A549 (cell line): ENCODE results near the gene PIK3C3. TPM values are rescaled to one million over a fixed set of nuclear protein-coding genes. Genes with fewer than 3 reads are reported as not detected.

Source experiments
- ATAC-seq, 2 experiments: fragments of 200-7000 bp in 1 of 2; fragments of >200 bp in 1 of 2; cut with Nextera tagmentation in 1 of 2; cut with Tn5 transposase in 1 of 2; 3 replicates each; pipeline versions ENCODE4 v1.8.0 to v1.9.1; 2018 to 2020; ENCODE audit warnings: mild to moderate bottlenecking in 1 of 2, moderate library complexity in 1 of 2
- CTCF ChIA-PET: fragments of 300-600 bp; sonication (Branson Sonifier 250); formaldehyde crosslinking; extraction: SDS; loops from one replicate; lab custom pipeline; 2021; ENCODE audit warnings: antibody characterized with exemption, inconsistent platforms; lab: Yijun Ruan, JAX
- POLR2A ChIA-PET: fragments of 350-600 bp; formaldehyde crosslinking; extraction: SDS; loops from one replicate; lab custom pipeline; 2021; ENCODE audit warnings: antibody characterized with exemption, inconsistent platforms; lab: Yijun Ruan, JAX
- DNase-seq, 2 experiments: peaks; one replicate each; pipeline versions ENCODE4 v3.0.0 to v3.0.0-alpha.2; 2011 to 2016; ENCODE audit warnings: low read depth in 1 of 2, low spot score in 1 of 2
- FAIRE-seq: peaks from 2 replicates; lab custom pipeline; 2011; peaks lifted over from hg19 to GRCh38; lab: Jason Lieb, UNC
- H3K27ac ChIP-seq, 2 experiments: fragments of >200 bp; sonication (Bioruptor Twin); formaldehyde crosslinking; 3 replicates each; pipeline ENCODE4 v1.5.1; 2016 to 2017
- H3K4me1 ChIP-seq: fragments of >200 bp; sonication (Bioruptor Twin); formaldehyde crosslinking; 3 replicates; pipeline ENCODE4 v1.6.1; 2016
- H3K4me2 ChIP-seq: fragments of >200 bp; sonication (Bioruptor Twin); formaldehyde crosslinking; 3 replicates; pipeline ENCODE4 v1.6.1; 2016
- H3K4me3 ChIP-seq: fragments of >200 bp; sonication (Bioruptor Twin); formaldehyde crosslinking; 3 replicates; pipeline ENCODE4 v1.5.1; 2016
- H3K9me3 ChIP-seq: fragments of >200 bp; sonication (Bioruptor Twin); formaldehyde crosslinking; 3 replicates; pipeline ENCODE4 v1.6.1; 2016
- ATOH8 ChIP-seq: fragments of 250-450 bp; sonication (Bioruptor Pico); IDR thresholded peaks from 2 replicates; pipeline ENCODE4 v1.5.0; 2020; ENCODE audit warnings: low read depth, mild to moderate bottlenecking, moderate library complexity
- CEBPB ChIP-seq, 2 experiments: fragments of >200 bp in 1 of 2; sonication (Bioruptor Twin) in 1 of 2; formaldehyde crosslinking in 1 of 2; IDR thresholded peaks; 2 replicates each; pipeline ENCODE4 v1.6.1; 2012 to 2016
- CHD4 ChIP-seq: fragments of 200-600 bp; sonication (generic); IDR thresholded peaks from 2 replicates; pipeline ENCODE4 v1.6.1; 2016; ENCODE audit warnings: antibody characterized with exemption, mild to moderate bottlenecking, borderline replicate concordance
- CTCF ChIP-seq: fragments of >200 bp; sonication (Bioruptor Twin); formaldehyde crosslinking; IDR thresholded peaks from 3 replicates; pipeline ENCODE4 v1.5.1; 2016
- E2F6 ChIP-seq: IDR thresholded peaks from 2 replicates; pipeline ENCODE4 v1.6.1; 2012; ENCODE audit warnings: low read depth, borderline replicate concordance
- ELK1 ChIP-seq: fragments of 150-350 bp; IDR thresholded peaks from 2 replicates; pipeline ENCODE4 v1.6.1; 2014; ENCODE audit warnings: low read depth, mild to moderate bottlenecking, low read length
- GATA3 ChIP-seq: IDR thresholded peaks from 2 replicates; pipeline ENCODE4 v1.6.1; 2012; ENCODE audit warnings: borderline replicate concordance
- HES2 ChIP-seq: fragments of >200 bp; sonication (Bioruptor Twin); formaldehyde crosslinking; IDR thresholded peaks from 2 replicates; pipeline ENCODE4 v1.6.1; 2016
- HOXB13 ChIP-seq: fragments of 250-450 bp; sonication (Bioruptor Pico); IDR thresholded peaks from 2 replicates; pipeline ENCODE4 v1.5.0; 2020; ENCODE audit warnings: low read depth, mild to moderate bottlenecking, moderate library complexity
- JUN ChIP-seq, 2 experiments: fragments of >200 bp; sonication (Bioruptor Twin); formaldehyde crosslinking; IDR thresholded peaks; 2 replicates in 1 of 2; 3 replicates in 1 of 2; pipeline ENCODE4 v1.6.1; 2016 to 2017
- JUNB ChIP-seq: fragments of >200 bp; sonication (Bioruptor Twin); formaldehyde crosslinking; IDR thresholded peaks from 2 replicates; pipeline ENCODE4 v1.6.1; 2016
- MAZ ChIP-seq: fragments of 150-350 bp; IDR thresholded peaks from 2 replicates; pipeline ENCODE4 v1.6.1; 2014; ENCODE audit warnings: antibody characterized with exemption, low read depth, low read length, borderline replicate concordance
- NR3C1 ChIP-seq: fragments of >200 bp; sonication (Bioruptor Twin); formaldehyde crosslinking; IDR thresholded peaks from 3 replicates; pipeline ENCODE4 v1.6.1; 2017
- PBX3 ChIP-seq: IDR thresholded peaks from 2 replicates; pipeline ENCODE4 v1.6.1; 2012
- POLR2AphosphoS2 ChIP-seq: conservative IDR thresholded peaks from 2 replicates; pipeline ENCODE4 v1.6.1; 2012; ENCODE audit warnings: low read length, improper control_type of control experiment, inconsistent platforms
- SMC3 ChIP-seq: fragments of >200 bp; sonication (Bioruptor Twin); formaldehyde crosslinking; IDR thresholded peaks from 3 replicates; pipeline ENCODE4 v1.6.1; 2018; ENCODE audit warnings: inconsistent platforms
- TFCP2L1 ChIP-seq: fragments of 250-450 bp; sonication (Bioruptor Pico); IDR thresholded peaks from 2 replicates; pipeline ENCODE4 v1.5.0; 2021; ENCODE audit warnings: mild to moderate bottlenecking
- ZC3H11A ChIP-seq: fragments of 450-650 bp; IDR thresholded peaks from 2 replicates; pipeline ENCODE4 v1.6.1; 2014; ENCODE audit warnings: antibody characterized with exemption, mild to moderate bottlenecking
- ZNF302 ChIP-seq: fragments of 250-450 bp; sonication (Bioruptor Pico); IDR thresholded peaks from 2 replicates; pipeline ENCODE4 v1.9.0; 2021; ENCODE audit warnings: inconsistent platforms, mild to moderate bottlenecking, moderate library complexity
- ZSCAN20 ChIP-seq: fragments of 250-450 bp; sonication (Bioruptor Pico); IDR thresholded peaks from 2 replicates; pipeline ENCODE4 v1.8.0; 2022; ENCODE audit warnings: mild to moderate bottlenecking, moderate library complexity
- WGBS: methylation state at CpG from one replicate; pipeline ENCODE4 v1.1.6; 2017; ENCODE audit errors: missing lambda C conversion rate; 5-methylcytosine and 5-hydroxymethylcytosine counted together
- polyA plus RNA-seq, 4 experiments: library from polyadenylated mRNA; depleted of rRNA in 3 of 4; stranded (reverse); fragments of >200 nt; fragmentation: RNase III in 1 of 4; extraction: RNeasy Plus Mini Kit Qiagen cat#74134 plus additional on column Dnase treatment in 1 of 4; gene quantifications; 2 replicates in 3 of 4; 3 replicates in 1 of 4; pipeline ENCODE4 v1.2.3, GENCODE V29; 2011 to 2017

The PIK3C3 gene
- polyA plus RNA-seq, 2 of the 4 experiments (the other 2 are of a cell fraction), result 18.6 to 36.0 TPM

GRCh38 chr18:42078711-42079110 is 123.7 kb downstream of the PIK3C3 start:
- POLR2A ChIA-PET, result no interaction called here
- no peak overlapping the region for H3K4me3 ChIP-seq
- no peak overlapping the region for H3K27ac ChIP-seq
- TF ChIP-seq SMC3 (no peak), CHD4 (no peak)
- TF ChIP-seq, all 56 proteins: peak for 0
- Histone ChIP-seq H3K4me1 (no peaks in the 10 kb centered on the region), H3K9me3 (no peaks in the 10 kb centered on the region), H3K4me2 (no peak overlapping the region)
- ATAC-seq, result no peak
- CTCF ChIA-PET, result interaction anchor here (0.6 kb wide), 1 partner anchor 14 kb away, joined by 3 read pairs; no protein-coding TSS in a partner anchor
- no peak for FAIRE-seq
- no peak for DNase-seq
- WGBS, result 55% methylated on average over 2 of the region's 2 CpGs

- Histone ChIP-seq H3K9me3 (no peaks in the 10 kb centered on the region), H3K4me3 (no peak overlapping the region), H3K27ac (no peak overlapping the region), H3K4me2 (no peak overlapping the region), H3K4me1 (no peaks in the 10 kb centered on the region)
- no peak for FAIRE-seq
- POLR2A ChIA-PET, result no interaction called here
- DNase-seq, result no peak
- CTCF ChIA-PET, result no interaction called here
- no peak for TF ChIP-seq JUNB
- TF ChIP-seq GATA3, result no peak
- no peak for TF ChIP-seq ZSCAN20 (CRISPR knock-in tag)
- TF ChIP-seq HOXB13 (CRISPR knock-in tag), result no peak
- no peak for TF ChIP-seq PBX3
- TF ChIP-seq HES2, result no peak
- no peak for TF ChIP-seq ATOH8 (CRISPR knock-in tag)
- no peak for TF ChIP-seq ZC3H11A
- TF ChIP-seq CHD4, result no peak
- TF ChIP-seq NR3C1, result no peak
- no peak for TF ChIP-seq POLR2AphosphoS2
- no peak for TF ChIP-seq TFCP2L1 (CRISPR knock-in tag)
- TF ChIP-seq ZNF302 (CRISPR knock-in tag), result no peak
- TF ChIP-seq JUN (IDR thresholded peaks at IDR 0.05), result no peak
- no peak for TF ChIP-seq MAZ
- no peak for TF ChIP-seq CEBPB (IDR thresholded peaks at IDR 0.05)
- TF ChIP-seq CTCF, result no peak
- TF ChIP-seq ELK1, result no peak
- TF ChIP-seq E2F6, result no peak
- 38% methylated on average over 3 of the region's 3 CpGs for WGBS
- no peak for ATAC-seq
Observed at GRCh38 chr18:42080340-42080739, 125.3 kb downstream of the PIK3C3 start.
